ENCODE results near the gene IFT80.
"Not testable (repeated sequence)": the region's sequence is repeated elsewhere in the genome, so short reads cannot be mapped to it uniquely, and the experiment has no call there.

Gene IFT80

GRCh38 chr3:160355826-160356225 is 43.2 kb downstream of the IFT80 start:
- DNase-seq, result no peak

- no peak for DNase-seq
These were observed 52.5 kb downstream of the IFT80 start for GRCh38 chr3:160346511-160346910.

- no peak for DNase-seq
These were observed 55.9 kb downstream of the IFT80 start for GRCh38 chr3:160343132-160343531.

GRCh38 chr3:160340351-160340750 is 58.7 kb downstream of the IFT80 start:
- DNase-seq, result no peak

GRCh38 chr3:160331127-160331937 is 67.7 kb downstream of the IFT80 start:
- no peak for DNase-seq

GRCh38 chr3:160330690-160331089 is 68.3 kb downstream of the IFT80 start:
- DNase-seq, result no peak

GRCh38 chr3:160330109-160330508 is 68.9 kb downstream of the IFT80 start:
- DNase-seq, result no peak

- not testable (repeated sequence) for DNase-seq
These were observed 72.7 kb downstream of the IFT80 start for GRCh38 chr3:160326286-160326685.

GRCh38 chr3:160321821-160322220 is 77.2 kb downstream of the IFT80 start:
- DNase-seq, result not testable (repeated sequence)

- no peak for DNase-seq
These were observed 79.7 kb downstream of the IFT80 start for GRCh38 chr3:160319322-160319721.

- no peak for DNase-seq
These were observed 84.0 kb downstream of the IFT80 start for GRCh38 chr3:160314995-160315394.

- no peak for DNase-seq
These were observed 86.9 kb downstream of the IFT80 start for GRCh38 chr3:160312014-160312624.

GRCh38 chr3:160302806-160303205 is 96.2 kb downstream of the IFT80 start:
- no peak for DNase-seq

GRCh38 chr3:160296591-160296990 is 102.4 kb downstream of the IFT80 start:
- DNase-seq, result no peak

GRCh38 chr3:160291909-160292299 is 107.1 kb downstream of the IFT80 start:
- no peak for DNase-seq

GRCh38 chr3:160291290-160291908 is 107.6 kb downstream of the IFT80 start:
- DNase-seq, result no peak

GRCh38 chr3:160287666-160288065 is 111.4 kb downstream of the IFT80 start:
- DNase-seq, result no peak

- DNase-seq, result no peak
These were observed 112.8 kb downstream of the IFT80 start for GRCh38 chr3:160286231-160286630.

GRCh38 chr3:160280836-160281235 is 118.2 kb downstream of the IFT80 start:
- no peak for DNase-seq

- no peak for DNase-seq
These were observed 119.4 kb downstream of the IFT80 start for GRCh38 chr3:160279657-160280056.

- DNase-seq, result no peak
These were observed 120.8 kb downstream of the IFT80 start for GRCh38 chr3:160278210-160278609.

GRCh38 chr3:160265088-160265487 is 133.9 kb downstream of the IFT80 start:
- no peak for DNase-seq

- DNase-seq, result no peak
These were observed 138.3 kb downstream of the IFT80 start for GRCh38 chr3:160260587-160261270.

- no peak for DNase-seq
These were observed 139.4 kb downstream of the IFT80 start for GRCh38 chr3:160259589-160259988.

Measured in activated T-cell treated with anti-CD3 and anti-CD28 coated beads, Interleukin-2, amount 50 U/mL, for 48 hours (primary cell).